ENCODE data around the gene EIF1.
"Not testable (repeated sequence)": the region's sequence is repeated elsewhere in the genome, so short reads cannot be mapped to it uniquely, and the experiment has no call there.

EIF1 gene

DNA sequence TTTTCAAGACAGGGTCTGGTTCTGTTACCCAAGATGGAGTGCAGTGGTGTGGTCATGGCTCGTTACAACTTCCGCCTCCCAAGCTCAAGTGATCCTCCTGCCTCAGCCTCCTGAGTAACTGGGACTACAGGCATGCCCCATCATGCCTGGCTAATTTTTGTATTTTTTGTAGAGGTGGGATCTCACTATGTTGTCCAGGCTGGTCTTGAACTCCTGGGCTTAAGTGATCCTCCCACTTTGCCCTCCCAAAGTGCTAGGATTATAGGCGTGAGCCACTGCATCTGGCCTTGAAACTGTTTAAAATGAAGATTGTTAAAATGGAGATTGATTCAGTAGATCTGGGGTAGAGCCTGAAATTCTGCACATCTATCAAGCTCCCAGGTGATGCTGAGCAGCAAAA lies 12.2 kb downstream of the EIF1 start:
- not testable (repeated sequence) for DNase-seq (ENCODE audit: low spot score)

DNA sequence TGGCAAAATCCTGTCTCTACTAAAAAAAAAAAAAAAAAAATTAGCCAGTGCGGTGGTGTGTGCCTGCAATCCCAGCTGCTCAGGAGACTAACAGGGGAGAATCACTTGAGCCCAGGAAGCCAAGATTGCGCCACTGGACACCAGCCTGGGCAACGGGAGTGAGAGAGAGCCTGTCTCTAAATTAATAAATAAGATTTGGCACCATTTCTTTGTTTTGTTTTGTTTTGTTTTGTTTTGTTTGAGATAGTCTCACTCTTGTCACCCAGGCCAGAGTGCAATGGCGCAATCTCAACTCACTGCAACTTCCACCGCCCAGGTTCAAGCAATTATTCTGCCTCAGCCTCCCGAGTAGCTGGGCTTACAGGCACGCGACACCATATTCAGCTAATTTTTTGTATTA lies 14.0 kb downstream of the EIF1 start:
- no peak for DNase-seq (ENCODE audit: low spot score)

DNA sequence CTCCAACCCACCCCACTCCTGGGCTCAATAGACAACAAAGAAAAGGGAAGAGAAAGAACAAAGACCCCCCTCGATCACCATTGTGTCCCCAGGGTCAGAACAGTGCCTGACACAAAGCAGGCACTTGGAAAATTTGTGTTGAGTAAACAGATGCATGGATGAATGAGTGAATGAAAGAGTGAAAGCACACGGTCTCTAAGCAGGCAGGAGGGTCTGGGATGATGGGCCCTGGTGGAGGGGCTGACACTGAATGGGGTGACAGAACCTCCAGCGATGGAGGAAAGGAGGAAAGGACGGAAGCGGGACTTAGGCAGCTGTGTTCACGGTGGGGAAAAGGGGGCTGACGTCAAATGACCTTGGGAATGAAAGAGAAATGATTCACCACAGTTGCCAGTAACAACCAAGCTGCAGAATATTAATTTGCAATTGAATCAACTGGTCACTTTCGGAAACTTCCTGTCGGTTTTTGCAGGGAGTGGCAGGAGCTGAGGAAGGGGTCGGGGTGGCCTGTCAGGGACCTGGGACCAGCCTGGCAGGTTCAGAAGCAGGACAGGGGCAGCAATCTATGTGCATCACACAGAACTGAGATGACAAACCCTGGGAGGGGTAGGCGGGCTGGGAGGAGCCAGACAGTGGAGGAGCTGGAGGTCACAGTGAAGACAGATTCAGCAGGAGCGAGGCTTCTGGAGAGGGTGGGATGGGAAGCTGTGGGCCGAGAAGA lies 16.7 kb downstream of the EIF1 start:
- DNase-seq (ENCODE audit: low spot score): no peak

GRCh38 chr17:41707803-41708669 lies 19.4 kb downstream of the EIF1 start:
- no peak for DNase-seq (ENCODE audit: low spot score)

- no peak for DNase-seq (ENCODE audit: low spot score)
These were observed 21.9 kb downstream of the EIF1 start for GRCh38 chr17:41710472-41711090.

DNA sequence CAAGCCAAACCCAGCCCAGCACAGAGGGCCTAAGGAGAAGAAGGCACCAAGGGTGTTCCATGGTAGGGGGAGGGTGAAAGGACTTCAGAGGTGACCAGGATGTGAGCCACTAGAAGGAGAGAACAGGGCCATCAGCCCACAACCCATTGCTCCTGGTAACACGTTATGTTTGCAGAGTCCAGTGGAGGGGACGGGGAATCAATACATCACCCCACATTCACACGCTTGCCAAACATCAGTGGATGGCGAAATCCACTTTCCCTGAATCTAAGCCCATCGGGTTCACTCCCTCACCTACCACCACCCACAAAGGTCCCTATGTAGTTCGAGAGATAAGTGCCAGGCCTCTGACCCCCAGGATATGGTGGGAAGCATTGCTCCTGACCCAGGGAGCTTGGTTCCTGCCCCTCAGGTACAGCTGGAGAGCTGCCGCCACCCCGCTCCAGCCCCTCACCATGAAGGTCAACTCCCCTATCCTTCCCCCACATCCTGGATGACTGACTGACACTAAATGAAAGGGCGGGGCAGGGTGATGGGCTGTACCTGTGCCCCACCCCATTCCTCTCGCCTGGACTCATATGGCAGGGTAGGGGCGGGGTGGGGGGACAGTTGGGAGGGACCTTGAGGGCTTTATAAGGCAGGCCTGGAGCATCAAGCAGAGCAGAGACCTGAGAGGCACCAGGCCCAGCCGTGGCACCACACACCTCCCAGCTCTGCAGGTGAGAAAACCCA lies 23.1 kb downstream of the EIF1 start, which contains the start of gene GAST:
Gene GAST, plus strand, starts transcription at position 663 of the 732 bp plus-strand sequence. CDS start 3,106 bp downstream, outside the sequence.
- no peak for DNase-seq (ENCODE audit: low spot score)

DNA sequence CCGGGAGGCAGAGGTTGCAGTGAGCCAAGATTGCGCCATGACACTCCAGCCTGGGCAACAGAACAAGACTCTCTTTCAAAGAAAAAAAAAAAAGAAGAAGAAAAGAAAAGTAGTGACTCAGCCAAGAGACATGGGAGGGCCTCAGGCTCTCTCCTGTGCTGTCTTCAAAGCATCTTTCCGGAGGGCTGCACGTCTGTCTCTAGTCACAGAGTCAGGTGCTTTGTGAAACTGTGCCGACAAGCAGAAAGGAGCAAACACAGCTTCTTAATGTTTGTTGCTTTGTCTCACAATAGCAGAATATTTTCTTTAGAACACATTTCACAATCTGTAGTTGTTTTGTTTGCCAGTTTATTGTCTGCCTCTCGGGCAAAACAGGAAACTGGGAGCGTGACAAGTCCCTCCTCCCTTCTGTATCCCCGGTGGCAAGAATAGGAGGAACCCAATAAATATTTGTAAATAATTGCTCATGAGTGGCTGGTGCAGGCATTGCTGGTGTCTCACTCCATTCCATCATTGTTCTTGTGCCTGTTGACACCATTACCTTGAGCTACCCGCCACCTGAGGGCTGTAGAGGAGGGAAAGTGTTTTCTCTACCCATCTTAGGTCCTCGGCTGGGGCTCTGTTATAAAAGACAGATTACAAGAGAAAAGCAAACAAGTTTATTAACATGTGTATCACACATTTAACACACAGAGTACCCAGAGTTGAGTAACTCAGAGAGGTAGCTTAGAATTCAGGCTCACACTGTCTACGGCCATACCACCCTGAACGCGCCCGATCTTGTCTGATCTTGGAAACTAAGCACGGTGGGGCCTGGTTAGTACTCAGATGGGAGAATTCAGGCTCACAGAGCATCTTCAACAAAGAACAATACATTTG lies 29.0 kb downstream of the EIF1 start:
- DNase-seq (ENCODE audit: low spot score): no peak

- DNase-seq (ENCODE audit: low spot score): no peak
These were observed 29.6 kb downstream of the EIF1 start for GRCh38 chr17:41718287-41718645.

DNA sequence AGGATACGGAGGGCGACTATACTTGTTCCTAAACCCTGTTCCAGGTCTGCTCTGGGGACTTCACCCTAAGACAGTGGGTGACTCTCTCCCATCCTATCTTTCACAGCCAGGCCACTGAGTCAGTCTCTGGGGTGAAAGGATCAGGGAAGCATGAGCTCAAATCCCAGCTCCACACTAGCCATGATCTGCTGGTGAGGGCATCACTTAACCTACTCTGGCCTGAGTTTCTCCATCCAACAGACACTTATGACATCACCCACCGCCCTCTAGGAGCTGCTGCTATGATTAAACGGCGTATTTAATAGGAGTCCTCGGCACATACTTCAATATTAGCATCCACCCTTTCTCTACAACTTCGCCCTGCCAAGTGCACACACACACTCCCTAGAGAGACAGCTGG lies 33.5 kb downstream of the EIF1 start:
- DNase-seq (ENCODE audit: low spot score): no peak

DNA sequence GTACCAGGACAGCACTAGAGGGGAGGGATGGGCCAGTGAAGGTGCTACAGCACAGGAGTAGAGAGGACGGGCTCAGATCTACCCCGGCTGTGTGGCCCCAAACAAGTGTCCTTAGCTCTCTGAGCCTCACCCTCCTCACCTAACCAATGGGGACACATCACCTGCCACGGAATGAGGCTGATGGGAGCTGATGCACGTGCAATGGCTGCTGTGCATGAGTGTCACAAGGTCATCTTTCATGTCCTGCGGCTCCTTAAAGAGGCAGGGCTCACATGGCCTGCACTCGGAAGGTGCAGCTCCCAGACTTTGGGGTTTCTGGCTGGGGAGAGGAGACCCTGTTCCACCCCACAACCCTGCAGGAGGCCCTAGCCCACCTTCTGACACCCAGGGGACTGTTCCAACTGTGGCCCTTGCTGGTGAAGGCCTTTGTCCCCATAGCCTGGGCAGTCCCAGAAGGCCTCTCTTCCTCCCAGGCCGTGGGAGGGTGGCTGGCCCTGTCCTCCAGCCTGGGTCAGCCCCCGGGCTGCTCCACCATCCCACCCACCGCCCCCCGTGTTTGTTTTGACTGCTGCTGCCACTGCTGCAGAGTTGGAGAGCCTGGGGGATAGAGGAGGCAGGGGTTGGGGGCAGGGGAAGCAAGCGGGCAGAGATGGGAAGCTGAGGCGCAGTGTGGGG lies 35.3 kb downstream of the EIF1 start:
- no peak for DNase-seq (ENCODE audit: low spot score)

GRCh38 chr17:41724476-41725050 lies 35.9 kb downstream of the EIF1 start:
- no peak for DNase-seq (ENCODE audit: low spot score)

DNA sequence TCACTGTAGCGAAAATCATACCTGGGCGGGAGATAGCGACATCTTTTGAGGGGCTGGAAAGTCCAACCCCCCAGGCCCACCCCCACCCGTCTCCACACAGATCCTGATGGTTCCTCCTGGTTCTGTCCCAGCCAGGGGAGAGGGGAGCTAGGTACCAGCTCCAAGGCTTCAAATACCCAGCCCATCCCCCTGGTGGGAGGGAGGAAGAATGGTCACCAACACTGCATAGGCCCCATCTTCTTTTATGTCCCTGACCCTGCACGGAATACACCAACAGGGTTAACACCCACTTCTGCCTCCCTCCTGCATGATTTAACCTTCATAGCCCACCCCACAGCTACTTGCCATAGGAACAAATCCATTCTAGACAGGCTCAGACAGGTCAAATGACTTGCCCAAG lies 36.4 kb downstream of the EIF1 start:
- no peak for DNase-seq (ENCODE audit: low spot score)

DNA sequence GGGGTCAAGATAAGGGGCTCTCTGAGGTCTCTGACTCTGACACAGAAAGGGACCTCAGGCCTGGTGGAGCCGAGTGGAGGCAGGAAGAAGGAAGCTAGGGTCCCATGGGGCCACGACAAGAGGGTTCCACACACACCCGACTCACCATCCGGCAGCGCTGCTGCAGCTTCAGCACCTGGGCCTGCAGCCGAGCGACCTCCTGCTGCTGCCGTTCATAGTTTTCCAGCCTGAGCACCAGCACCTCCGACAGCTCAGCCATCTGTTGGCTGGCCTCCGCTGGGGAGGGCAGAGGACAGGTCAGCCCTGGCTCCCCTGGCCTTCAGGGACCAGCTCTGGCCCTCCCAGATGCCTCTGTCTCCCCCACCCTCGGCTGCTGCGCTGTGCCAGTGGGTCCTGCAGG lies 39.4 kb downstream of the EIF1 start:
- DNase-seq (ENCODE audit: low spot score): no peak

DNA sequence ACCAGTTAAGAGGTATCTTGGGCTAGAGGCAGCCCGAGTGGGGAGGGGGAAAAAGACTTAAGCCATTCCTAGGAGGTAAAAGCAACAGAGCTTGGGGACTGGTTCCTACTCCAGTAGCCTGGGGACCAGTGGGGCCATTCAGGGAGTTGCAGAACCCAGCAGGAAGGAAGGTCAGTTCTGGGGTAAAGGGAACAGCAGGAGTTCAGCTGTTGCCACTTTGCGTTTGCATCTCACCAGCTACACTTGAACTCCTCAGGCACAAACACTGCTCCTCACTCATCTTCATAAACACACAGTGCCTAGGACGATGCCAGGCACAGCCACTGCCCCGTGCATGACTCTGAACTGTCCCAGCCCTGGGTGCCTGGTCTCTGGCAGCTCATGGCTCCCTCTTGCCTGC lies 41.8 kb downstream of the EIF1 start:
- DNase-seq (ENCODE audit: low spot score): no peak

- DNase-seq (ENCODE audit: low spot score): no peak
These were observed 43.2 kb downstream of the EIF1 start for GRCh38 chr17:41731836-41732235.

DNA sequence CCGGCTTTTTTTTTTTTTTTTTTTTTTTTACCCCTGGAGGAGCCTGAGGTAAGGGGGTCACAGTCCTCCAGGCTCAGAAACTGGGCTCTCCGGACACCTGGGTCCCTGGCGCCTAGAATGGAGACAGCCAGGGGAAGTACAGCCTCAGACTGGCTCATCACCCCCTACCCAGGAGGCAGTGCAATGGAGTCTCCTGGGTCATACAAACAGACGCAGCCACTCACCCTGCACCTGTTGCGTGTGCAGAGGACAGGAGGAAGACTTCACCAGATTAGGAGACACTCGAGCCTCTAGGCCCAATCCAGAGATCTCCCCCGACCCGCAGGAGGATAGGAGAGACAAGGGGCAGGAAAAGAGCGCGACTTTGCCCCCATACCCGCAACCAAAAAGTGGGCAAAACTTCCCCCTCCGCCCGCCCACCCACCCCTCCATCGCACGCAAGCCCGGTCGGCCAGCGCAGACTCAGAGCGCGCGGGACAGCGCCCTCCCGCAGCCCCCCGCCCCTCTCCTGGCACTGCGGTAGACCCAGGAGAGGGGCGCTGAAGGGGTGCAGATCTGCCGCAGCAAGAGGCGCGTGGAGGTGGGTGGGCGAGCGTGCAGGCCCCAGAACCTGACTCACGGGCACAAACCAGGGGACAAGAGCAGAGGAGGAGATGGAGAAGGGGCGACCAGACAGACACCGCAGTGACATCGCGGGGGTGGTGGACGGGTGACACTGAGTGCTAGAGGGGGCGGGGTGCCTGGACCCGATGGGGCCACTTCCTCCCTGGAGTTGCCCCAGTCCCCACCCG lies 44.9 kb downstream of the EIF1 start:
- no peak for DNase-seq (ENCODE audit: low spot score)

- peak; percentile 29 for DNase-seq (ENCODE audit: low spot score)
These were observed 45.7 kb downstream of the EIF1 start, which contains the start of gene HAP1 for GRCh38 chr17:41734139-41734948. Gene HAP1, minus strand, starts transcription at chr17:41734643. Its CDS starts 9 bp downstream, at chr17:41734634.

DNA sequence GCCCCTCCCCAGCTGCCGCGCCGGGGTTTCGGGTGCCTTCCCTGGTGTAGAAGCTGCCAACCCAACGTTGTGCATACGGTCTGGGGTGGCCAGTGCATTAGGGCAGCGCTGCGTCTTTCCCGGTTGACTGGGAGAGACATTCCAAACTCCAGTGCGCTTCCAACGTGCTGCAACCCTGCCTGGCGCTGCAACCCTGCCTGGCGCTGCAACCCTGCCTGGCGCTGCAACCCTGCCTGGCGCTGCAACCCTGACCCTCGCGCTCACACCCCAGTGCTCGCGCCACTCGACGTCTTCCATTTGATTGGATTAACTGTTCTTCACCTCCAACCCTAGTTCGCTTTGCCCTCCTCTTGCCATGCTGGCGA lies 46.2 kb downstream of the EIF1 start:
- DNase-seq (ENCODE audit: low spot score): no peak

- DNase-seq (ENCODE audit: low spot score): no peak
These were observed 47.1 kb downstream of the EIF1 start for GRCh38 chr17:41735744-41736143.

Measured in cerebellar cortex (tissue), 1 donor.